AG10803 (cell line): Measurements from ENCODE around the gene FGF6.

Experiments used
- DNase-seq: peaks from one replicate; pipeline ENCODE4 v3.0.0; 2010; ENCODE audit warnings: low read depth
- H3K4me3 ChIP-seq: 2 replicates; pipeline ENCODE4 v1.5.1; 2011; ENCODE audit warnings: mild to moderate bottlenecking, low read length, control low read depth
- TF ChIP-seq, protein P1 (sequence below): conservative IDR thresholded peaks from 2 replicates; pipeline ENCODE4 v1.5.1; 2011; ENCODE audit warnings: mild to moderate bottlenecking, low read length, control low read depth, inconsistent platforms

FGF6 gene

DNA sequence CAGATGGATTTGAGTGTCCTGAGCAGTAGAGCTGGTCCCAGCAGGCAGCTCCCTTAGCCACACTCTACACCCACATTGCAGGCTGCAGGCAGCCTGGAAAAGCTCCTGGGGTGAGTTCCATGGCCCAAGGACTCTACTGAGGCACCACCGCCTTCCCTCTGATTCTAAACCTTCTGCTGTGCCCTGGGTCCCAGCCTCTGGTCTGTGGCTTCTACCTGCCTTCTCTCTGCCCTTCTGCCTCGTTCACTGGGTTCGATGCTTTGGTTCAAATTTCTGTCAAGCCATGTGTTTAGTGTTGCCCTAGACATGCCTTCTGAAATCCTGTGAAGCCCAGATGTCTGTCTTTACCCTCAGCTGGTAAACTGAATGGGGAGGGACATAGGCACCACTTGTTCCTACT is 1.5 kb upstream of the FGF6 start:
- no peak for DNase-seq
- TF ChIP-seq, protein P1, sequence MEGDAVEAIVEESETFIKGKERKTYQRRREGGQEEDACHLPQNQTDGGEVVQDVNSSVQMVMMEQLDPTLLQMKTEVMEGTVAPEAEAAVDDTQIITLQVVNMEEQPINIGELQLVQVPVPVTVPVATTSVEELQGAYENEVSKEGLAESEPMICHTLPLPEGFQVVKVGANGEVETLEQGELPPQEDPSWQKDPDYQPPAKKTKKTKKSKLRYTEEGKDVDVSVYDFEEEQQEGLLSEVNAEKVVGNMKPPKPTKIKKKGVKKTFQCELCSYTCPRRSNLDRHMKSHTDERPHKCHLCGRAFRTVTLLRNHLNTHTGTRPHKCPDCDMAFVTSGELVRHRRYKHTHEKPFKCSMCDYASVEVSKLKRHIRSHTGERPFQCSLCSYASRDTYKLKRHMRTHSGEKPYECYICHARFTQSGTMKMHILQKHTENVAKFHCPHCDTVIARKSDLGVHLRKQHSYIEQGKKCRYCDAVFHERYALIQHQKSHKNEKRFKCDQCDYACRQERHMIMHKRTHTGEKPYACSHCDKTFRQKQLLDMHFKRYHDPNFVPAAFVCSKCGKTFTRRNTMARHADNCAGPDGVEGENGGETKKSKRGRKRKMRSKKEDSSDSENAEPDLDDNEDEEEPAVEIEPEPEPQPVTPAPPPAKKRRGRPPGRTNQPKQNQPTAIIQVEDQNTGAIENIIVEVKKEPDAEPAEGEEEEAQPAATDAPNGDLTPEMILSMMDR, result no peak
- no peak overlapping the region for H3K4me3 ChIP-seq

DNA sequence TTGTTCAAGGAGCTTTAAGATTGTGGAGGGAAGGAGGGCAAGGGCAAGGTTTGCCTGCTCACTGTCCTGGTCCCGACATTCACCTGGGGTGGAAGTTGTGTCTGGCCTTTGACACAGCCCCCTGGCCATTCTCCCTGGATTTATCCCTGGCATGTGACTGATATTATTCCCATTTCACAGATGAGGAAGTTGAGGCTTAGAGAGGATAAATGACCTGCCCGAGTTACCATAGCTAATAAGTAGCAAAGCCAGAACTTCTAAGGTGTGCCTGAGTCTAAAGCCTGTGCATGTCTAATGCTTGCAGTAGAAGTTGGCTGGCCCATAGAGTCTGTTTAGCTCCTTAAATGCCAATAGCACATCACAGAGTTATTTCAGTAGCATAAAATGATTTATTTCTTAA is 720 bp upstream of the FGF6 start:
- no peak overlapping the region for H3K4me3 ChIP-seq
- TF ChIP-seq, protein P1, result no peak
- no peak for DNase-seq

DNA sequence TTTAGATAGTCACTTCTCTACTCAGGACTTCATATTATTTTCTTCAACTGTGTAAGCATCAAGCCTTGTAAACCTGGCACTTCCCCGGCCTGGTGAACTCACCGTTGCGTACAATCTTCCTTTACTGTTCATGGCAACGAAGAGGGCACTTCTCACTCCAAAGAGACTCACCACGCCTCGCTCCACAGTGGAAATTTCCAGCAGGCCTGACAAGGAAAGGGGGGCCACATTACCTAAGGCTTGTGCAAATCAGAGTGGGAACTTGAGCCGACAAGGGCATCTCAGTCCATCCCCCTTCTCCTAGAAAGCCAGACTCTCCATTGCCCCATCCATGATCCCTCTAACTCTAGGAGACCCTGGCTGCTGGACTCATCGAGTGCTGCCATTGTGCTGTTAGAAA is 1.6 kb downstream of the FGF6 start:
- H3K4me3 ChIP-seq, result no peak overlapping the region
- TF ChIP-seq, protein P1, result no peak
- no peak for DNase-seq

DNA sequence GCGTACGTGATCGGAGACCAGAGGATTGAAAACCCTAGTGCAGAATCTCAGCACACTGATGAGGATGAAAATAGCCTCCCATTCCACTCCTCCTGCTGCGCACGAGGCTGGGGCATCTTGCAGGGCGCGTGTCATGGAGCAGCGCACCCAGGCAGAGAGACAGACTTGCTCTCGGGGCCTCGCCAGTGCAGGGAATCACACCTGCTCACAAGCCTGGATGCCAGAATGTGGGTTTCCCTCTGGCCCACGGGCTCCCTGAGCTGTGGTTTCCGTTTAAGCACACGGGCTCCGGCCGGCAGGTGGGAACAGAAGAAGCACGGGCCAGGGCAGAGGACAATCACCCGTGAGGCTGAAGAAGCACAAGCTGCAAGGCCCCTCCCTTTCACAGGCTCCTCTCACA is 2.0 kb downstream of the FGF6 start:
- H3K4me3 ChIP-seq, result no peak overlapping the region
- TF ChIP-seq, protein P1, result no peak
- no peak for DNase-seq

DNA sequence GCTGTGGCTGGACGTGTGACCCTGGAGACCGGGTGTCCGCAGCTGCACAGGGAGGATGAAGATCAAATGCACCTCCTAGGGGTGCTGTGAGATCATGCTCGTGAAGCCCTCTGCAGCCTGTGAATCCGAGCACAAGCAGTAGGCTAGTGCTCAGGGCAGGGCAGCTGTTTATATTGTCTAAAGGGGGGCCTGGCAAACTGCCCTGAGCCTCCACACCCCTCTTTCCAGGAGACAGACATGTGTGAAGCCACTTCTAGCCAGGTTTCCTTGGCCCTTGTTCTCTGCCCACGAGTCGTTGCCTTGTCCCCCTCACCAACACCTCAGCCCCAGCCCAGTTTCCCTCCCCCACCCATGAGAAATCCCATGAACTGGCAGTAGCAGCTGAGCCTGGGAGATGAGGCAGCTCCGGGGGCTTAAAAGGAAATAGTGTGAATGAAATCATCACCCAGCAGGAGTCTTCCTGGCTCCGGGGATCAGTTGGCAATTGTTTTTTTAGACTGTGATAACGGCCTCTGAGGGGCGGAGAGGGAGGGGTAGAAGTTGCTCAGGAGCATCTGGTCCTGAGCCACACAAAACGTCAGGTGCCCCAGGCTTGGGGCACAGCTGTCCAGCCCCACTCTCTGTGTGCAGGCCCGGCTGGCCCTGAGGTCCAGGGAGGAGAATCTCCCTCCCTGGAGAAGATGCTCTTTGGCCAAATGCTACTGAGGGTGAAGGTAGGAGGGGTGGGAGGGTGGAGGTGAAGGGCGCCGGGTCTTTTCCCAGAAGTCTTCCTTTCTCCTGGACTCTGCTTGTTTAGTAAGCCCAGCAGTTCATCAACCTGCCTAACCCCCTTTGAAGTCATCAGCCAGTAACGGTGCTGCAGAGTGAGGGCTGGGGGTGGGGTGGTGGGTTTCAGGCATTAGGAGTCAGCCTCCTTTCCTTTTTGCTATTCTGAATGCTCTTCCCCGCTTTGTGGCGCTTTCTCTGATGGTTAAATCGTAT is 4.0 kb downstream of the FGF6 start:
- DNase-seq, result no peak
- TF ChIP-seq, protein P1, result no peak
- H3K4me3 ChIP-seq, result no peak overlapping the region

DNA sequence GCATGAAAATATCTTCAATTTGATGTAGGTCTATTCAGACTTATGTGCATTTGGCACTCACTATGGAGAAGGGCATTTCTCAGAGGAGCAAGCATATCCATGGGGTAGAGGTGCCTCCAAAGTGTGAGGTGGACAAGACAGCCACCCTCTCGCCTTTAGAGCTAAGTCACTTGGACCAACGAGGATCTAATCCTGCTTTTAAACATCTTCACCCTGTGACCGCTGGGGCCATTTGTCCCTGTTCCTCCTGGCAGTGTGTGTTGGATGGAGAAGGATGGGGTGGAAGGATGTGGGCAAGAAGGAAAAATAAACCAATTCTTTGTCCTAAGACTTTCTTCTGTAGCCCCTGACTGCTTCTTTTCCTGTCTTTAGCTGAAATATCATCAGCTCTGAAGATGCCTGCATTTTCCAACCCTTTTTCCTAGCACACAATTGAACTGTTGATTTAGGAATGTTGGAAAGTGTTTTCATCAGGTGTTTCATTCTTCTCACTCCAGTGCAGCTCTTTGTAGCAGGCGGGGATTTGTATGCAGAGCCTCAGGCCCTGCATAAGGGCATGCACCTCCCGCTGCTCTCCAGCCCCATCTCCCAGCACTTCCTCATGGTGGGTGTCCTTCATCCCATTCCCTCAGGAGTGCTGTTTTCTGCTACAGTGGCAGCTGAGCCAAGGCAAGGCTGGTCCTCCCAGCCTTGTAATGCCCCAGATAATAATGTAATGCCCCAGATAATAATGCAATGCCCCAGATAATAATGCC is 5.3 kb downstream of the FGF6 start:
- TF ChIP-seq, protein P1, result no peak
- no peak overlapping the region for H3K4me3 ChIP-seq
- DNase-seq, result no peak
